GM20000 (cell line): Measurements from ENCODE around the gene TBPL2.

ENCODE experiments used
- DNase-seq: peaks from one replicate; pipeline ENCODE4 v3.0.0; 2012; ENCODE audit warnings: low spot score
- CTCF ChIP-seq: IDR thresholded peaks from 2 replicates; pipeline ENCODE4 v1.5.1; 2012; ENCODE audit warnings: mild to moderate bottlenecking, control low read depth; ENCODE audit errors: extremely low read depth, missing control alignments

The TBPL2 gene

DNA sequence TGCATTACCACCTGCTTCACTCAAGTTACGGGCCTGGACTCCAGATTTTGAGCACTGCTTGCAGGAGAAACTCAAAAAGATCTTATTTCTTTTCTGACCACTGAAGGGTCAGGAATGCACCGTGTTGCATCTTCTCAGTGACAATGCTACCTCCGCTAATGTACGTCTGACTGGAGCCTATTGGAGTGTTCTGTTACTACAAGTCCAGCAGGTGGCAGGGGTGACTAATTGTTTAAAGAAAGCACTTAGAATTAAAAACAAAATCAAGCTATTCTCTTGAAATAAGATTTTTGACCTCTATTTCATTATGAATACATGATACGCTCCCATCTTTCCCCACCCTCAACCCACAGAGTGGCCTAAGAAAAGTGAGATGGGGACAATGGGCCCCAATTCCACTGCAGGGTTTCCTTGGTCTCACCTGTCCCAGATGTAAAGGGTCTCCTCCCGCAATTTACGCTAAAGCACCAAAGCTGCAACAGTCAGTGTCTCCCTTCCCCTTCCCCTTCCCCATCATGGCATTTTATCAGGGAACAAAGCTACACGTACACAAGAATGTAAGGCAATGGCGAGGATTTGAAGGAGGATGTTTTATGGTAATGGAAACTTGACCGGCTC is 2.2 kb downstream of the TBPL2 start:
- TF ChIP-seq CTCF = peak; percentile 41
- peak; percentile 55 for DNase-seq

- TF ChIP-seq CTCF = no peak
- no peak for DNase-seq
Observed at GRCh38 chr14:55436931-55437330, 3.5 kb downstream of the TBPL2 start.

DNA sequence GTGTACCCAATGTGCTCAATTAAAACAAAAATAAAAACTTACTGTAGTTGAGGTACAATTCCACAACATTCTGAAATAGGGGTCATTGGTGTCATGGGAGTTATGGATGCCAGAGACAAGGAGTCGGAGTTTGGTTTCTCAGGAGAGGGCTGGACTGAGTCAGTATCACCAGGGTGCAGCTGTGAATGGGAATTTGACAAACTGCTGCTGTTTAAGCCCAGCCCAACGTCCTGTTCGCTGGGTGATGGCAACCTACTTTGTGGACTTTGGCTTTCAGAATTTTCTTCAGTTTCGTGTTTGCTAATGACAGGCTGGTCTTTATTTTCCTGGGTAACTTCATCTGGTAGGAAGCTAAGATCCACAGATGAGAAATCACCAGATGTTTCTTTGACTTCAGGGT is 3.9 kb downstream of the TBPL2 start:
- TF ChIP-seq CTCF = no peak
- no peak for DNase-seq

DNA sequence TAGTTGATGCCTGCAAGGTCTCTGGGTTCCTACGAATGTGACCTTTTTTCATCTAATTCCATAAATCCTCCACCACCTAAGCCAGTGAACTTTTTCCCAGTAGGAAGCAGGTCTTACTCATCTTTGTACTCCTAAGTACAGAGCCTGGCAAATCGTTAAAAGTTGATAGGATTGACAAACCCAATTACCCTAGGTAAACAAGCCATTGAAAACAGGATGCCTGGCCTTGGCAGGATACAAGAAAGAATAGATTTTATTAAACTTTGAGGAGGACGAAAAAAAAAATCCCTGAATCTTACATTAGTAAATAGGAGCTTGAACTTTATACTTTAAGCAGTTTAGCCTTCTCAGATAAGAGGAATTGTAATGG is 5.6 kb downstream of the TBPL2 start:
- no peak for DNase-seq
- no peak for TF ChIP-seq CTCF

DNA sequence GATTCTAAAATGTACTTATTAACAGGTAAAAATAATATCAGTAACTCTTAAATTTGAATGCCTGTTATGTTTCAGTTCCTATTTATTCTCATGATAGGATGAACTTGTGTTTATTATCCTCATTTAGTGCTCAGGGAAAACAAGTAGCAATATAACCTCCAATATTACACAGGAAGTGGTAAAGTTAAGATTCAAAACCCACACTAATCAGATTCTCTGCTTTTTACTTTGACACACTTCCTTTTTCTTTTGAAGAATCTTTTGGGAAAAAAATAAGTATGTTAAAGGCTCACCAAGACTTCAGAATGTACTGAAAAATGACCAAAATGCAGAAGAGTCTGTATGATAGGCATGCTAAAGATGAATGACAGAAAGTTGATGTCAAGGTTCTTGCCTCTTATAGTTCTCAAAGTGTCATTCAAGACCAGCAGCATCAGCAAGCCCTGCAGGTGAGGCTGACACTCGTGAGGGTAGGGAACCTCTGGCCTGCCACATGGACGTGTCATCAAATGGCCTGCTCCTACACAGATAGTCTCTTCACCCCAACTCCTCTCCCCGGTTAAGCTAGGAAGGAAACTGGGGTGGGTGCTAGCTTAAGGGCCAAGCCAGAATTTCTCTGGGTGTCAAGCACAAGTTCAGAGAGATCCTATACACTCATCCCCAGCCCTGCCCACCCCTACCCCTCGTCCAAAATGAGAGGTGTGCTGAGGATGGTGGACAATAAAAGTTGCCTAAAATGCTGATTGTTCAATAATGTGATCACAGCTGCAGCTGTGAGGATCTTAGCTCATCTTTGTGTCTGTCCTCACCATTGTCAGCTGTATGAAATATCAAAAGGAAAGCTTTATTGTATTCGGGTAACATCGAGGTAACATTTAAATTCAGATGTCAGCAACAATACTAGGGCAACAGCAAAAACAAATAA is 6.3 kb downstream of the TBPL2 start:
- no peak for DNase-seq
- no peak for TF ChIP-seq CTCF

- no peak for DNase-seq
- no peak for TF ChIP-seq CTCF
Observed at GRCh38 chr14:55432628-55433027, 7.8 kb downstream of the TBPL2 start.

DNA sequence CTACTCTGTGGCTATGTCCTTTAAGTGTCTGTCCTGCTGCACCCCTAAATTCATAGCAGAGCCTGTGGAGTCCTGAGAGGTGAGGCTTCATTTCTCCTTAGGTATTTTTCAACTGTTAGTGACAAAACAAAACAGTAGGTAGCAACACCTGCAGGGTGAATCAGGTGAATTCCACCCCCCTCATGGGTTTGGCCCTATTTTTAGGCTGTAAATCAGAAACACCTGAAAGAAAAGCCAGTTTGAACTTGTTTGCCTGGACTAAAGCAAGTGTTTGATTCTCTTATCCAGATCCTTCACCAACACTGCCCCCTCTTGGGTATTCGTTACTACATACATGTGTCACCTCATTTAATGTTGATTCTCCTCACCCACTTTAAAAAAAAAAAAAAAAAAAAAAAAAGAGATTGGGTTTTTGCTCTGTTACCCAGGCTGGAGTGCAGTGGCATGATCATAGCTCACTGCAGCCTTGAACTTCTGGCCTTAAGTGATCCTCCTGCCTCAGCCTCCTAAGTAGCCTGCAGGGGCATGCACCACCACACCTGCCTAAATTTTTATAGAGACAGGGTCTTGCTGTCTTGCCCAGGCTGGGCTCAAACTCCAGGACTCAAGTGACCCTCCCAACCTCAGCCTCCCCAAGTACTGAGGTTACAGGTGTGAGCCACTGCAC is 10.3 kb downstream of the TBPL2 start:
- peak; percentile 68 for DNase-seq

More for the DNA sequence above, 10.3 kb downstream of the TBPL2 start:
- TF ChIP-seq CTCF = peak; percentile 32
